Nephron progenitor cell (in vitro differentiated cells): ENCODE data around the gene ZBTB7A.
A peak's percentile ranks its signal among the peaks of the same experiment; 100 is the strongest.

Source experiments
- DNase-seq: peaks from one replicate; pipeline ENCODE4 v3.0.0; 2021
- H3K27ac Mint-ChIP-seq: 2 replicates; pipeline ENCODE4 v1.8.0; 2021; ENCODE audit warnings: mild to moderate bottlenecking, moderate library complexity, mixed read lengths
- H3K27me3 Mint-ChIP-seq: 2 replicates; pipeline ENCODE4 v1.8.0; 2021; ENCODE audit warnings: mild to moderate bottlenecking, low read depth, mixed read lengths; ENCODE audit not compliant: poor library complexity
- H3K36me3 Mint-ChIP-seq: 2 replicates; pipeline ENCODE4 v1.8.0; 2021; ENCODE audit warnings: low read depth, mixed read lengths
- H3K4me1 Mint-ChIP-seq: 2 replicates; pipeline ENCODE4 v1.8.0; 2021; ENCODE audit warnings: mixed read lengths
- H3K4me3 Mint-ChIP-seq: 2 replicates; pipeline ENCODE4 v1.8.0; 2021; ENCODE audit warnings: mild to moderate bottlenecking, moderate library complexity, mixed read lengths
- H3K9me3 Mint-ChIP-seq: 2 replicates; pipeline ENCODE4 v1.8.0; 2021; ENCODE audit warnings: mild to moderate bottlenecking, moderate library complexity, mixed read lengths
- CTCF ChIP-seq: fragments of 200-600 bp; sonication (generic); IDR thresholded peaks from 2 replicates; pipeline ENCODE4 v1.5.0; 2021; ENCODE audit warnings: antibody characterized with exemption

The ZBTB7A gene

DNA sequence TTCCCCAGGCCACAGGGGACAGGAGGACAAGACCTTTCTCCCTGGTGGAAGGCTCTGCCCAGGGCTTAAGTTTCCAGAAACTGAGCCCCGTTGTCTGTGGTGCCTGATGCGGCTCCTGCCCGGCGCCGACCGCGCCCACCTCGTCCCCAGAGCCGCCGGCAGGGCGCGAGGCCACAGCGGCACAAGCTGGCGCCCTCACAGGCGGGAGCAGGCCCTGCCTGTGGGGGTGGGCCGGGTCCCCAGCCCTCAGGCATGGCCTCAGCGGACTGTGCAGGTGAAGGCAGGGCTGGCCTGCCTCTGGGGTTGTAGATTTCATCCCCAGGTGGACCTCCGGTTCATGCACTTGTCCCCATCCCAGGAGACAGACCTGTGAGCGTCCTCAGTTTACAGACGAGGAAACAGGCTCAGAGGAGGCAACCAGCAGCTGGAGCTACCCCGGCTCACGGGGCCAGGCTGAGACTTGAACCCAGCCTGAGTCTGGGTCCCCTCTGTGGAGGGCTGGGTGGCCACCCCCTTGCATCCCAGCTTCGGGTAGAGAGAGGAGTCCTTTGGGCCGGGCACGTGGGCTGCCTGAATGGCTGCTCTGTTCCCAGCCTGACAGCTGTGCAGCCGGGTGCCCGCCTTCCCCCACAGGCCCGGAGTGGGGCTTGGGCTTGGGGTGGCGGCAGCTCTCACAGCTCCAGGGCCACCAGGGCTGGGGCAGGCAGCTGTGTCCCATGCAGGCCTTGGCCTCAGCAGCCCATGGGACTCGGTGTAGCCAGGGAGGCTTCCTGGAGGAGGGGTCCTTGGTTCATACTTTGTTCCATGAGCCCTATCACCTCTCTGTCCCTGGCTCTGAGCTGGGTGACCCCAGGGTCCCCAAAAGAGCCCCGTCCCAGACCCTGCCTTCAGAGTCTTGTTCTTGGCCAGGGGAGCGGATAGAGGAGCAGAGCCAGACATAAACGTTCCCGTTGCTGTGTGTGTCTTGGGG, 32.4 kb downstream of the ZBTB7A start:
- TF ChIP-seq CTCF: no peak
- Mint-ChIP-seq H3K9me3 (no peaks in the 10 kb centered on the region), H3K36me3 (peaks cover 12% of the 10 kb centered on the region), H3K27me3 (no peaks in the 10 kb centered on the region), H3K4me1 (no peaks in the 10 kb centered on the region), H3K4me3 (no peak overlapping the region), H3K27ac (peak overlapping the region; percentile 78)
- no peak for DNase-seq

DNA sequence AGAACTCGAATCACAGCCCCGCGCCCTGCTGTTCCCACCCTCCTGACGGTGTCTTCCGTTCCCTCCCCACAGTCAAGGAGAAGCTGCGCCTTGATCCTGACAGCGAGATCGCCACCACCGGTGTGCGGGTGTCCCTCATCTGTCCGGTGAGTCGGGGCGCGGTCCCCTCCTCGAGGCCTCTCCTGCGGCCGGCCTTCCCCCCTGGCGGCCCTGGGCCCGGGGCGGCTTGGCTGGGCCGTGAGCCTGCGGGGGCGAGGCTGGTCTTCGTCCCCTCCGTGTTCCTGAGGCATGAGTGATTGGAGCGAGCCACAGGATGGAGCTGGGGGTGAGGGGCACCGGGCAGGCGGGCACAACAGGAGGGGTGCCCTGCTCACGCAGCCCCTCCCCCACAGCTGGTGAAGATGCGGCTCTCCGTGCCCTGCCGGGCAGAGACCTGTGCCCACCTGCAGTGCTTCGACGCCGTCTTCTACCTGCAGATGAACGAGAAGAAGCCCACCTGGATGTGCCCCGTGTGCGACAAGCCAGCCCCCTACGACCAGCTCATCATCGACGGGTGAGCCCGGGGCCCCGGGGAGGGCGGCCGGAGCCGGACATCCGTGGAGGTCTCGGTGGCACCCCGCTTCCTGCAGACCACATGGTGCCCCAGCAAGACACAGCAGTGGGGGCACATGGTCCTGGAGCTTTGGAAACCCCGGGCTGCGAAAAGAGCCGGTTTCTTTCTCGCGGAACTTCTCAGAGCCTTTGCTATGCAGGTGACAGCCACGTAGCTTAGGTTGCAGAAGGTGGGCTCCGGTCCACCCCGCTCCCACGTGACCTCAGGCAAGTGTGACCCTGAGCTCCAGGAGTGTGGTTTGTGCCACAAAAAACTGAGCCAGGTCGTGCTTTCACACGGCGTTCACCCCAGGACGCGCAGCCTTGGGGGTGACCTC, 33.4 kb downstream of the ZBTB7A start:
- no peaks in the 10 kb centered on the region for H3K4me1 Mint-ChIP-seq
- no peak overlapping the region for H3K4me3 Mint-ChIP-seq
- DNase-seq: no peak
- peaks cover 15% of the 10 kb centered on the region for H3K36me3 Mint-ChIP-seq
- no peak overlapping the region for H3K27ac Mint-ChIP-seq
- no peaks in the 10 kb centered on the region for H3K9me3 Mint-ChIP-seq
- no peaks in the 10 kb centered on the region for H3K27me3 Mint-ChIP-seq
- TF ChIP-seq CTCF: no peak

GRCh38 chr19:4032436-4032835, 34.3 kb downstream of the ZBTB7A start:
- no peaks in the 10 kb centered on the region for H3K27me3 Mint-ChIP-seq
- no peak overlapping the region for H3K27ac Mint-ChIP-seq
- TF ChIP-seq CTCF: no peak
- no peak overlapping the region for H3K4me3 Mint-ChIP-seq
- DNase-seq: no peak
- H3K36me3 Mint-ChIP-seq: peaks cover 13% of the 10 kb centered on the region
- H3K4me1 Mint-ChIP-seq: no peaks in the 10 kb centered on the region
- H3K9me3 Mint-ChIP-seq: no peaks in the 10 kb centered on the region

DNA sequence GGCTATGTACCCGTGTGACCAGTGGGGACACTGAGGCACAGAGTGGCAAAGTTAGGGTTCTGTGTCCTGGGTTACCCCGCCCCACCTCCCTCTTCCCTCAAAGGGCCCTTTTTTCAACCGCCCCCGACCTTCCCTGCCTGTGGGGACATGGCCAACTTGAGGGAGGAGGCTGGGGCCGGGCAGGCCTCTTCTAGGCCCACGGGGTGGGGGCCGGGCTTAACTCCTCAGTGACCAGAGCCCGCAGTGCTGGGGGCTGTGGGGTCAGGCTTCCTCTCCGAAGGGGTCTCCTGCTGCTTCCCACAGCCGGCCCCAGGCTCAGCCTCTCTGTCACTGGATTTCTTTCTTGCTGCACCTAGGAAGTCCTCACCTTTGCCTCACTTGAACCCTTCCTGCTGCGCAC, 35.3 kb downstream of the ZBTB7A start:
- Mint-ChIP-seq H3K27me3 (no peaks in the 10 kb centered on the region), H3K27ac (no peak overlapping the region), H3K9me3 (no peaks in the 10 kb centered on the region), H3K4me1 (no peaks in the 10 kb centered on the region), H3K36me3 (peaks cover 21% of the 10 kb centered on the region), H3K4me3 (no peak overlapping the region)
- TF ChIP-seq CTCF: no peak
- DNase-seq: no peak

GRCh38 chr19:4030981-4031380, 35.7 kb downstream of the ZBTB7A start:
- Mint-ChIP-seq H3K4me3 (no peak overlapping the region), H3K36me3 (peaks cover 25% of the 10 kb centered on the region), H3K9me3 (no peaks in the 10 kb centered on the region), H3K4me1 (no peaks in the 10 kb centered on the region), H3K27me3 (no peaks in the 10 kb centered on the region), H3K27ac (no peak overlapping the region)
- no peak for TF ChIP-seq CTCF
- DNase-seq: no peak
